ENCODE data around the gene TBC1D5. TPM values are rescaled to one million over a fixed set of nuclear protein-coding genes. Genes with fewer than 3 reads are reported as not detected.

Gene TBC1D5
- total and polyA plus RNA-seq, 12 donors, result 6.4 to 108 (median 70.7) TPM

DNA sequence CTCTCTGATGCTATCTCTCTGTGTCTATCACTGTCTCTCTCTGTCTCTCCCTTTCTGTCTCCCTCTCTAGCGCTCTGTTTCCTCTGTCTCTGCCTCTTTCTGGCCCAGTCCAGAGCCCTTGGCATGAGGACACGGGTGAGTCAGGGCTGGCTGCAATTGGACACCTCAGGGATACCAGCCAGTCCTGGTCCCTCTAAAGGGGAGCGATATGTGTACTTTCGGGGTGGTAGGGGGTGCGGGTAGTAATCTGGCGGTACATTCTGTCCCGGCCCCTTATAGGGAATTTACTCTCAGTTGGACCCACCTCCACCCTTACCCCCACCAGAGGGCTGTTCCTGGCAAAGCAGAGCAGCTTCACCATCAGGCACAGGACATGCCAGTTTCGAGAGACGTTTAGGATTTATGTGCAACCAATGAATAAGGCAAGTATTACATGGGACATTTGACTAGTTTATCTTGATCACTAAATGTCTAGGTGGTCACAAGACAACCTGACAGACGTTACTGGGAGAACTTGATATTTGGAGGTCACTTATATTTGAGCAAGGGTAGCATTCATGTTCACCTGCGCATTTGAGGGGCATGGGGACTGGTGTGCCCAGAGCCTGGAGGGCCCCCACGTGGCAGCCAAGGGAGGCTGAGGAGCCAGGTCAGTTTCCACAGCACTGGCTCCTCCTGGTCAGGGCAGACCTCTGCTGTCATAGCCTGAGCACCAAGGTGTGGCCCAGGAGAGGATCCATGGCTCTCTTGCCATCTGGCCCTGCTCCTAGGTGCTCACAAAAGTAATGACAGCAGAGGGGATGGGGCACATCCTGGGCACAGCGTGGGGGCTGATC, 601.5 kb downstream of the TBC1D5 start:
- TF ChIP-seq POLR2A (IDR thresholded peaks at IDR 0.05), result no peak
- TF ChIP-seq CTCF (IDR thresholded peaks at IDR 0.05), result peak in 1 of 6 experiments; percentile 6
- peaks cover 16 to 20% of the 10 kb centered on the region in 2 donors for H3K4me1 ChIP-seq (replicated peaks in 1 of 2)
- WGBS, 4 donors, result 48 to 59% (median 54%) methylated on average over 10 to 13 of the region's 13 CpGs
- intact Hi-C loops (cut with DNase I), result no loop called here
- no peak overlapping the region for H3K4me3 ChIP-seq
- H3K27me3 ChIP-seq, result no peaks in the 10 kb centered on the region
- peak overlapping the region in 1 of 5 donors; percentile 38 for H3K27ac ChIP-seq
- no peaks in the 10 kb centered on the region for H3K36me3 ChIP-seq (replicated peaks in 1 of 2)
- no peaks in the 10 kb centered on the region for H3K9me3 ChIP-seq (replicated peaks in 1 of 3)
- DNase-seq, result peak; percentile 70 to 83 (median 77)

GRCh38 chr3:17138246-17139039, 604.0 kb downstream of the TBC1D5 start:
- Histone ChIP-seq H3K36me3 (replicated peaks in 1 of 2) (no peaks in the 10 kb centered on the region), H3K9me3 (replicated peaks in 1 of 3) (no peaks in the 10 kb centered on the region), H3K27me3 (no peaks in the 10 kb centered on the region), H3K4me1 (replicated peaks in 1 of 2) (peaks cover 18 to 24% of the 10 kb centered on the region in 2 donors), H3K27ac (no peak overlapping the region), H3K4me3 (no peak overlapping the region)
- DNase-seq, result peak in 3 of 7 donors; percentile 21 to 50 (median 30)
- no peak for TF ChIP-seq CTCF (IDR thresholded peaks at IDR 0.05)
- TF ChIP-seq POLR2A (IDR thresholded peaks at IDR 0.05), result no peak
- WGBS, 4 donors, result 76 to 82% (median 81%) methylated on average over 7 of the region's 7 CpGs
- intact Hi-C loops (cut with DNase I), result loop anchor here in 1 of 2 donors (10.0 kb wide), 1 partner anchor 76 kb away; no protein-coding TSS in a partner anchor

GRCh38 chr3:17137321-17137826, 605.1 kb downstream of the TBC1D5 start:
- Histone ChIP-seq H3K36me3 (replicated peaks in 1 of 2) (no peaks in the 10 kb centered on the region), H3K4me1 (replicated peaks in 1 of 2) (peaks cover 18 to 24% of the 10 kb centered on the region in 2 donors), H3K4me3 (no peak overlapping the region), H3K27ac (peak overlapping the region in 1 of 5 donors; percentile 70), H3K27me3 (no peaks in the 10 kb centered on the region), H3K9me3 (replicated peaks in 1 of 3) (no peaks in the 10 kb centered on the region)
- TF ChIP-seq POLR2A (IDR thresholded peaks at IDR 0.05) (no peak), CTCF (IDR thresholded peaks at IDR 0.05) (no peak)
- intact Hi-C loops (cut with DNase I), result loop anchor here in 1 of 2 donors (10.0 kb wide), 1 partner anchor 77 kb away; no protein-coding TSS in a partner anchor
- DNase-seq, result peak in 2 of 7 donors; percentile 12 to 41
- WGBS, 4 donors, result 91 to 100% (median 97%) methylated on average over 4 to 5 of the region's 5 CpGs
